IPS-NIHi7 (cell line): ENCODE results near the gene COBLL1.
"Not testable (repeated sequence)": the region's sequence is repeated elsewhere in the genome, so short reads cannot be mapped to it uniquely, and the experiment has no call there.

Experiments
- DNase-seq: peaks from one replicate; pipeline ENCODE4 v3.0.0; 2012; ENCODE audit warnings: mixed read lengths; ENCODE audit errors: extremely low spot score

COBLL1 gene

GRCh38 chr2:164717000-164717803 is 124.4 kb downstream of the COBLL1 start:
- DNase-seq, result no peak

GRCh38 chr2:164714471-164714870 is 127.2 kb downstream of the COBLL1 start:
- peak; percentile 23 for DNase-seq

GRCh38 chr2:164711766-164712138 is 129.9 kb downstream of the COBLL1 start:
- no peak for DNase-seq

DNA sequence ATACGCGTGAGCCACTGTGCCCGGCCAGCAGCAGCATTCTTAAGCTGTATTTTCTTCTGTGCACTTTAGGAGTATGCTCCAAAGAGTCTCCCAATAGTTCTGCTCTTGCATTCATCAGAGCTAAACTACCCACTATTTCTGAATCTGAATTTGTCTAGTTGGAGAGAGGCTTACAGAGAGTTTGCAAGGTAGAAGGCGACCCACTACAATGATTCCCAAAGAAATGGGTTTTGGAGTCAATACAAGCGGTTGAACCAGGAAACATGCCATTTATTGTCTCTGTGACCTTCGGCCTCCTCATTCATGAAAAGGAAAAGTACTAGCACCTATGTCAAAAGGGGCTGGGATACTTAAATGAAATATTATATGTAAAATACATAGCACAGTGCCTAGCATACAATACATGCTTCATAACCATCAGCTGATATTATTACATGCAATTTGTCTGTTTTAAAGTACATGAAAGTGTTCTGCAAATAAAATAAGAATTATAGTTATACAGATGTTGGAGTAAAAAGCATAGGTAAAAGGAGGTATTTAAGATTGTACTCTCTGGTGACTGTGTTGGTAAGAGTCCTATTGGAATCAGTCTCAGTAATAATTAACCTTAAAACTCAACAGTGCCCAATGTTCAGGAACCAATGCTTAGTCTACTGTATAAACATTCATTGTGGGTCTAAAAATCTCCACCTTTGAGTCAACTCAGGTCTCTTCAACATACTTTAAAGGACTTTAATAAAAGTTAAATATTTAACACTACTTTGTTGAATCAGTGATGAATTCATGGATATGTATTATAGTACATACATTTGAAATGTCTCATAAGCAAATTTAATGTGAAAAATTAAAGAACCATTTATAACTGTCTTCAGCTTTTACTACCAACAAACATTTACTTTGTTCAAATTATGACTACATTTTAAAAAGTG is 130.5 kb downstream of the COBLL1 start:
- DNase-seq, result no peak

DNA sequence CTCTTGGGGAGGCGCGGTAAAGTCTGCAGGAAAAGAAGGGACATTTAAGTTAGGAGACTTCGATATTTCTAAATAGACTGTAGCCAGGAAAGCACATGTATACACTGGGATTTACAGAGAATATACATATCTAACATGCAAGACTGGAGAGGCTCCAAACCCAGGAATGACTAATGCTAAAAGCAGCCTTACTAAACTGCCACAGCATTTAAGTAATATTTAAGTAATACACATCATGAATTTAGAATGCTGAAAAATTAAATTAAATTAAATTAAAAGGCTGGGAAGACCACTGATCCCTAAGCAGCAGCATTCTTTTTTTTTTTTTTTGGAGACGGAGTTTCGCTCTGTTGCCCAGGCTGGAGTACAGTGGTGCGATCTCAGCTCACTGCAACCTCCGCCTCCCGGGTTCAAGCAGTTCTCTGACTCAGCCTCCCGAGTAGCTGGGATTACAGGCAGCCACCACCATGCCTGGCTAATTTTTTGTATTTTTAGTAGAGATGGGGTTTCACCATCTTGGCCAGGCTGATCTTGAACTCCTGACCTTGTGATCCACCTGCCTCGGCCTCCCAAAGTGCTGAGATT is 131.3 kb downstream of the COBLL1 start:
- not testable (repeated sequence) for DNase-seq

DNA sequence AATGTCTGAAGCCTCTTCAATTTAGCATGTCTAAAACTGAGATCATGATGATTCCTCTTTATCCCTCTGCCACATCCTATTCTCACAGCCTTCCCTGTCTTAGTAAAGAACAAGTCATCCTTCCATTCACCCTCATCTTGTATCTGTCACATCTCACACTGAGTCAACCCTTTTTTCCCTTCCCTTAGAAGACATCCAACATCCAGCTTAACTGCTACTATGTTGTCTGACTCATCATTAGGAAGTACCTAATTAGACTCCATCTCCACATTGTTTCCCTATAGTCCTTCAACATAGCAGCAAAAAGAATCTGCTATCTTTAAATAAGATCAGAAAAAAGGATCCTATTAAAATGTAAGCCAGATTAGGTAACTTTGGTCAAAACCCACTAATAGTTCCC is 135.1 kb downstream of the COBLL1 start:
- DNase-seq, result no peak

GRCh38 chr2:164705412-164706167 is 136.0 kb downstream of the COBLL1 start:
- DNase-seq, result no peak

GRCh38 chr2:164703915-164704706 is 137.5 kb downstream of the COBLL1 start:
- DNase-seq, result no peak

- DNase-seq, result no peak
Observed at GRCh38 chr2:164701565-164701964, 140.1 kb downstream of the COBLL1 start.

- DNase-seq, result no peak
Observed at GRCh38 chr2:164700390-164700789, 141.2 kb downstream of the COBLL1 start.

GRCh38 chr2:164697688-164698461 is 143.7 kb downstream of the COBLL1 start:
- no peak for DNase-seq

DNA sequence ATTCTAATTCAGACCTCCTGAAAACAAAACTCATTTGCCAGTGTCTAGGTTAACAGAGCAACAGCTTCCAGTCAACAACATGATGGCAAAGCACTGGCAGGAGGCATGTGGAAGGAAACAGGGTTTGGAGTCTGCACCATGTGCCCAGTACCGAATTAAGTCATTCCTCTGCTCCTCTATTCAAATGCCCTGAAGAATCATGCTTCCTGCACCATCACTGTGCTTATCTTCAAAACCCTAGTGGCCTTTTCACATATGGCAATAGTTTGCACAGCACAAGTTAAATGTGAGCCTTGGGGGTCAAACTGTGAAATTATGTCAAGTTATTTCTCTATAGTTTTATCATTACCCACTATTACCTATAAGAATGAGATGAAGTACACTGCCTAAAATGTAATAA is 145.0 kb downstream of the COBLL1 start:
- no peak for DNase-seq

DNA sequence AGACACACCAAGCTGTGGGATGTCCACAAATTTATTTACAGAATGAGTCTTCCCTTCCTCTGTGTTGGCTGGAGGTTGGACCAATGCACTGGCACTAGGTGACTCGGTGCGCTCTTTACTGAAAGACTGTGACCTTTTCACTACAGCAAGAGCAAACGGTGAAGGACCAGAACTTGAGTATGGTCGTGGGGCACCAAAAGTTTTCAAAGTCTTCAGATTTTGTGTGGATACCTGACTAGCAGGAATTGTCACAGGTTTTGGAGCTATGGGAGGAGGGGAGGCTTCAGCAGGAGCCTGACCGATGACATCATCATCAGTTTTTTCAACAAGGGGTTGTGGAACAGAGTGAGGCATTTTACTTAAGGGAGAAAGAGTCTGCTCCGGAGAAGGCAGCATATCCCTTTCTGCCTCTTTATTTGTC is 147.3 kb downstream of the COBLL1 start:
- DNase-seq, result peak; percentile 18

DNA sequence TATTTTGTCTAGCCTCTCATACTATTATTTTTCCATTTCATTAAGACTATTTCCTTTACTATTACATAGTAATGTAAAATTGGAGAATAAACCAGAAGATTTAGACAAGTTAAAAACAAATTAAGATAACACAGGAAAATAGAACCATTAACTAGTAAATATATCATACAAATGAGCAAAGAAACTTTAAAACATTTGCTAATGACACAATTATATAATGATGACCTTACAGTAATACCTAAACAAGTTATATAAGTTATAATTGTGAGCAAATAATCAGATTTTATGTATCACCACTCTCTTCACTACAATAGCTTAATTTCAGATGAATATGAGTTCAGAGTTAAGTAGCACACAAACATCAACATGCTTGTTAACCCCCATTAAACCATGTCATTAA is 147.8 kb downstream of the COBLL1 start:
- no peak for DNase-seq

DNA sequence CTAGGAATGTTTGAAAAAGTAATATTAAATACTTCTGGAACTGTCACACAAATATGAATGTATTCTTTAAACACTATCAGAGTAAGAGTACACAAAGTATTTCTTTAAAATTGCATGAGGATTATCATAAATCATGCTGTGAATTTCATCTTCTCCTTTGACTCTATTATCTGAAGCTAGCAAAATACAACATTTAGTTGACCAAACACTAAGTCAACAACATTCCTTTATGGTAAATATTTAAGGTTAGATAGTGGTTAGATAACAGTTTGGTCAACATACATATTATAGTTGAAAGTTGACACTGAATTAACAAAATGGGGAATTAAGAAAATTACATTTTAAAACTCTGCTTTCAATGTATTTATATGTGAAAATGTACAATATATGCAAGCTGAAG is 148.2 kb downstream of the COBLL1 start:
- DNase-seq, result no peak

DNA sequence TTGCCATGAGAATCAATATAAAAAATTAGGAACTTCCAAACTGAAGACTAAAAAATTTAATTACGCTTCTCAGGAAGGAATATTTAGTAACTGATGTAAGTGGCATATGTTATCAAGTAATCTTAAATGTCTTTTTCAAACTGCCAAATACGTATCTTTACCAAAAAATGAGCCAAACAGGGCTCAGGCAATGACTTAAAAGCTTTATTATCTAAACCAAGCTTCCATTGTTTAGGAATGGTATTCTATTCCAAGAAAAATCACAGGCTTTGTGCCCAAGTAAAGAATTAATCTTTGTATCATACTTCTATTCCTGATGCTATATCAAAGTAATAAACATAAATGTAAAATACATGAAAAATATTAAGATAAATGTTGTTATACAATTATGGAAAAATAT is 148.7 kb downstream of the COBLL1 start:
- no peak for DNase-seq

GRCh38 chr2:164692114-164692513 is 149.5 kb downstream of the COBLL1 start:
- no peak for DNase-seq

GRCh38 chr2:164691346-164691887 is 150.2 kb downstream of the COBLL1 start:
- no peak for DNase-seq

GRCh38 chr2:164690361-164690760 is 151.3 kb downstream of the COBLL1 start:
- DNase-seq, result no peak

DNA sequence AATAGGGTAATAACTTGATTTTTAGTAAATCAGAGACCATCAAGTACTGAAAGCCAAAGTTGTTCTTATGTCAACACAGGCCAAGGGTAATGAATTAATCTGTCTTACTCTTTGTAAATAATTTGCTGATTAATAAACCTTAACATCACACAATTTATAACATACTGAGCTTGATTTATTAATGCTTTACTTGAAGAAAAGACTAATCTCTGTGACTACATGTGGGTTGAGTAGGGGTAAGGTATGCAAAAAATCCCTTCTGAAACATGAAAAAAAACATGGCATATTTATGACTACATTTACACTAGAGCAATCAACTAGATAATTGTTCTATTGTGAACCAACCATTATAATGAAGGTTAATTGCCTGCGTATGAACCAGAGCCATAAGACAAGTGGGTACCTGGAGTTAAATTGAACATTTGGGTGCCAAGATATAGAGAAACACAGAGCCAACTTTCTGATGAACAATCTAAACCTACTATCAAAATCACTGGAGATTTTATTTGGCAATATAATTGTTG is 152.7 kb downstream of the COBLL1 start:
- no peak for DNase-seq
